Gastrocnemius medialis (tissue), 4 donors: ENCODE measurements around the gene CMTM2. TPM values are rescaled to one million over a fixed set of nuclear protein-coding genes. Genes with fewer than 3 reads are reported as not detected.
"Not testable (repeated sequence)": the region's sequence is repeated elsewhere in the genome, so short reads cannot be mapped to it uniquely, and the experiment has no call there.

ENCODE experiments used
- ATAC-seq, 2 donors: fragments of 150-250 bp; one replicate each; pipeline ENCODE4 v1.9.1; 2016
- DNase-seq, 2 donors: peaks; one replicate each; pipeline ENCODE4 v3.0.0-alpha.2; 2019
- H3K27ac ChIP-seq, 4 donors: fragments of 200-600 bp; sonication (generic); 1 replicate in 1 of 4; 2 replicates in 3 of 4; pipeline ENCODE4 v1.5.1; 2016 to 2018; ENCODE audit warnings: mild to moderate bottlenecking in 2 of 4, moderate library complexity in 1 of 4
- H3K27me3 ChIP-seq, 3 donors: fragments of 200-600 bp; sonication (generic) in 2 of 3; 1 replicate in 1 of 3; 2 replicates in 2 of 3; pipeline versions ENCODE4 v1.5.1 to v1.6.0; 2016 to 2019; ENCODE audit warnings: mild to moderate bottlenecking in 1 of 3, moderate library complexity in 1 of 3
- H3K36me3 ChIP-seq, 2 donors: fragments of 200-600 bp; sonication (generic) in 1 of 2; one replicate each; pipeline ENCODE4 v1.5.1; 2017 to 2018
- H3K4me1 ChIP-seq, 2 donors: fragments of 200-600 bp; sonication (generic) in 1 of 2; one replicate each; pipeline ENCODE4 v1.5.1; 2016 to 2017; ENCODE audit warnings: mild to moderate bottlenecking in 2 of 2
- H3K4me3 ChIP-seq, 4 donors: fragments of 200-600 bp; sonication (generic) in 3 of 4; 1 replicate in 1 of 4; 2 replicates in 3 of 4; pipeline ENCODE4 v1.5.1; 2016 to 2019; ENCODE audit warnings: mild to moderate bottlenecking in 2 of 4
- H3K9me3 ChIP-seq, 3 donors: fragments of 200-600 bp; sonication (generic) in 2 of 3; 1 replicate in 1 of 3; 2 replicates in 2 of 3; pipeline ENCODE4 v1.5.1; 2016 to 2019
- CTCF ChIP-seq, 5 experiments: fragments of 450-650 bp in 3 of 5; fragments of 200-600 bp in 2 of 5; sonication (generic) in 2 of 5; IDR thresholded peaks in 4 of 5; conservative IDR thresholded peaks in 1 of 5; 1 replicate in 4 of 5; 2 replicates in 1 of 5; pipeline ENCODE4 v1.5.1; 2016 to 2019; ENCODE audit warnings: antibody characterized with exemption in 5 of 5, mild to moderate bottlenecking in 3 of 5, moderate library complexity in 3 of 5
- POLR2A ChIP-seq, 2 donors: fragments of 450-650 bp; IDR thresholded peaks; one replicate each; pipeline ENCODE4 v1.6.1; 2017; ENCODE audit warnings: antibody characterized with exemption in 2 of 2, mild to moderate bottlenecking in 2 of 2, moderate library complexity in 2 of 2
- in situ Hi-C, 4 donors: fragments of 200-750 bp; cut with MboI; loops; one replicate each; pipeline versions ENCODE4 v1.15.0 to v1.8.0; 2017; ENCODE audit warnings: low sequenced_read_pairs in 4 of 4
- intact Hi-C: fragments of 100-400 bp; cut with DNase I; formaldehyde crosslinking; loops from one replicate; pipeline ENCODE4 v1.15.1; 2023; ENCODE audit warnings: low total_unique reads
- total RNA-seq, 4 donors: library from RNA; depleted of rRNA; stranded (reverse); fragments of >200 nt; gene quantifications; one replicate each; pipeline versions ENCODE4 v1.1.0 to v1.2.3, GENCODE V29; 2016

The CMTM2 gene
- total RNA-seq, 4 donors from 2014 or later, result not detected

- TF ChIP-seq CTCF (IDR thresholded peaks at IDR 0.05 in 4 of 5, conservative IDR thresholded peaks at IDR 0.05 in 1 of 5), result no peak
- TF ChIP-seq POLR2A (IDR thresholded peaks at IDR 0.05), result no peak
- no peaks in the 10 kb centered on the region for H3K9me3 ChIP-seq
Measured at GRCh38 chr16:66563574-66564334, 15.5 kb upstream of the CMTM2 start.

DNA sequence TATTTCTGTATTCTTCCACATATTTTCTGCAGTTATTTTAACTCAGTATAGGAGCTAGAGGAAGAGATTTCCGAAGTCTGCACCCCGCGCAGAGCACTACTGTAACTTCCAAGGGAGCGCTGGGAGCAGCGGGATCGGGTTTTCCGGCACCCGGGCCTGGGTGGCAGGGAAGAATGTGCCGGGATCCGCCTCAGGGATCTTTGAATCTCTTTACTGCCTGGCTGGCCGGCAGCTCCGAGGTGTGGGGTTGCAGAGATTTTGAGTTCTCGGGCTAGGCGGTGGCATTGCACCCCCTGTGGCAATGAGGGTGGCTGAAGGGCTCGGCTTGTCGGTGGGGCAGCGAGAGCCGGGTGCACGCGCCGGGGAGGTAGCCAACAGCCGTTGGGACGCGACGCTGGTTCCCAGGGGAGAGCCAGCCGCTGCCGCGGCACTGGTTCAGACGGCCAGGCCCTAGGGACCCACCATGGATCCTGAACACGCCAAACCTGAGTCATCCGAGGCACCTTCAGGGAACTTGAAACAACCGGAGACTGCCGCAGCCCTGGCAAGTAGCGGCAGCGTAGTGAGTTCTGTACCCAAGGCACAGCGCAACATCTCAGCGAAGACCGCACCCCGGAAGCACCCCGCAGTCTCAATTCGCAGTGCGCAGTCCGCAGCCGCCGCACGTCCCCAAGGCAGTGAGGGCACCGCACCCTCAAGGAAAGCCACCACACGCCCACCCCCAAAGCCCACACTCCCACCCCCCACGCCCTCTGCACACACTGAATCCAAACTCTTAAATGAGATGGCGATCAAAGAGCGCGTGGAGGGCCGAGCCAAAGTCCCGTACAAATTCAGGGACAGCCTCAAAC is 13.0 kb upstream of the CMTM2 start, which contains the start of gene CMTM1:
Gene CMTM1, plus strand, starts transcription at position 389 of the 851 bp plus-strand sequence. Its CDS starts 75 bp downstream, at position 464.
- no peaks in the 10 kb centered on the region for H3K27me3 ChIP-seq
- H3K27ac ChIP-seq, result no peak within 1 kb of the TSS
- TF ChIP-seq POLR2A (IDR thresholded peaks at IDR 0.05) (no peak), CTCF (IDR thresholded peaks at IDR 0.05 in 4 of 5, conservative IDR thresholded peaks at IDR 0.05 in 1 of 5) (no peak)
- no peaks in the 10 kb centered on the region for H3K9me3 ChIP-seq
- H3K4me3 ChIP-seq, result no peak within 1 kb of the TSS
- in situ Hi-C loops (no loop called here), intact Hi-C loops (no loop called here)
- DNase-seq (no peak), ATAC-seq (no peak)
- H3K4me1 ChIP-seq, result no peaks in the 10 kb centered on the region
- H3K36me3 ChIP-seq, result peaks cover 0 to 7% of the 10 kb centered on the region in 2 donors

More at GRCh38 chr16:66563574-66564334, 15.5 kb upstream of the CMTM2 start:
- Histone ChIP-seq H3K27ac (no peak overlapping the region), H3K4me3 (no peak overlapping the region), H3K36me3 (peaks cover 0 to 7% of the 10 kb centered on the region in 2 donors), H3K27me3 (no peaks in the 10 kb centered on the region), H3K4me1 (no peaks in the 10 kb centered on the region)
- intact Hi-C loops (no loop called here), in situ Hi-C loops (no loop called here)
- no peak for DNase-seq
- ATAC-seq, result no peak

DNA sequence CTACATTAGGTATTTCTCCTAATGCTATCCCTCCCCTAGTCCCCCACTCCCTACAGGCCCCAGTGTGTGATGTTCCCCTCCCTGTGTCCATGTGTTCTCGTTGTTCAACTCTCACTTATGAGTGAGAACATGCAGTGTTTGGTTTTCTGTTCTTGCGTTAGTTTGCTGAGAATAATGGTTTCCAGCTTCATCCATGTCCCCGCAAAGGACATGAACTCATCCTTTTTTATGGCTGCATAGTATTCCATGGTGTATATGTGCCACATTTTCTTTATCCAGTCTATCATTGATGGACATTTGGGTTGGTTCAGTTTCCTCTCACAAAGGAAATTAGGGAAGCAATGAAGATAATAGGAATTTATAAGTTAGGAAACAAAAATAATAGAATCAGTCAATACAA is 12.0 kb upstream of the CMTM2 start:
- H3K36me3 ChIP-seq, ATAC-seq, H3K4me3 ChIP-seq, H3K27ac ChIP-seq, DNase-seq, in situ Hi-C loops, intact Hi-C loops, H3K9me3 ChIP-seq, H3K4me1 ChIP-seq, H3K27me3 ChIP-seq: not testable (repeated sequence)

- H3K36me3 ChIP-seq, result peaks cover 0 to 7% of the 10 kb centered on the region in 2 donors
- no peak for DNase-seq
- no peaks in the 10 kb centered on the region for H3K9me3 ChIP-seq
- TF ChIP-seq POLR2A (IDR thresholded peaks at IDR 0.05), result no peak
- TF ChIP-seq CTCF (IDR thresholded peaks at IDR 0.05 in 4 of 5, conservative IDR thresholded peaks at IDR 0.05 in 1 of 5), result no peak
- H3K4me3 ChIP-seq, result no peak overlapping the region
- no peaks in the 10 kb centered on the region for H3K4me1 ChIP-seq
- intact Hi-C loops (no loop called here), in situ Hi-C loops (no loop called here)
- H3K27me3 ChIP-seq, result no peaks in the 10 kb centered on the region
- ATAC-seq, result no peak
- H3K27ac ChIP-seq, result no peak overlapping the region
Measured at GRCh38 chr16:66568355-66568754, 10.9 kb upstream of the CMTM2 start.

GRCh38 chr16:66569131-66569530 is 10.1 kb upstream of the CMTM2 start:
- Histone ChIP-seq H3K9me3 (no peaks in the 10 kb centered on the region), H3K36me3 (peaks cover 0 to 7% of the 10 kb centered on the region in 2 donors), H3K4me1 (no peaks in the 10 kb centered on the region), H3K27me3 (no peaks in the 10 kb centered on the region), H3K4me3 (no peak overlapping the region), H3K27ac (no peak overlapping the region)
- in situ Hi-C loops, result no loop called here
- ATAC-seq (no peak), DNase-seq (no peak)
- TF ChIP-seq POLR2A (IDR thresholded peaks at IDR 0.05), result no peak
- TF ChIP-seq CTCF (IDR thresholded peaks at IDR 0.05 in 4 of 5, conservative IDR thresholded peaks at IDR 0.05 in 1 of 5), result no peak
- intact Hi-C loops, result no loop called here
